Common myeloid progenitor, CD34-positive (primary cell): ENCODE results near the gene SH3YL1.
"Not testable (repeated sequence)": the region's sequence is repeated elsewhere in the genome, so short reads cannot be mapped to it uniquely, and the experiment has no call there.

Experiments used
- CTCF ChIA-PET: fragments of 350-600 bp; sonication (Branson Sonifier 250); formaldehyde crosslinking; loops from one replicate; lab custom pipeline; 2021; ENCODE audit warnings: antibody characterized with exemption; lab: Charles Lee
- POLR2A ChIA-PET: fragments of 350-600 bp; sonication (Branson Sonifier 250); formaldehyde crosslinking; loops from one replicate; lab custom pipeline; 2021; ENCODE audit warnings: antibody characterized with exemption; lab: Charles Lee
- DNase-seq, 3 donors: peaks; one replicate each; pipeline versions ENCODE4 v3.0.0 to v3.0.0-alpha.2; 2013
- H3K27ac ChIP-seq, 2 experiments: 1 replicate in 1 of 2; 2 replicates in 1 of 2; pipeline ENCODE4 v1.7.0; 2013; ENCODE audit warnings: inconsistent platforms in 2 of 2, low read length in 2 of 2, mild to moderate bottlenecking in 2 of 2, low read depth in 1 of 2, moderate library complexity in 1 of 2; ENCODE audit not compliant: severe bottlenecking in 2 of 2, insufficient read depth in 1 of 2, poor library complexity in 1 of 2
- H3K27me3 ChIP-seq, 5 experiments: replicated peaks in 2 of 5; 1 replicate in 3 of 5; 2 replicates in 2 of 5; pipeline versions ENCODE4 v1.6.1 to v1.7.0; 2013; ENCODE audit warnings: low read length in 4 of 5, mild to moderate bottlenecking in 2 of 5, moderate library complexity in 2 of 5, inconsistent platforms in 1 of 5; ENCODE audit not compliant: insufficient read depth in 5 of 5, control insufficient read depth in 4 of 5
- H3K36me3 ChIP-seq, 4 experiments: 1 replicate in 2 of 4; 2 replicates in 2 of 4; pipeline versions ENCODE4 v1.6.1 to v1.7.0; 2013; ENCODE audit warnings: low read length in 3 of 4, control low read depth in 1 of 4, mild to moderate bottlenecking in 1 of 4; ENCODE audit not compliant: control insufficient read depth in 4 of 4, insufficient read depth in 4 of 4
- H3K4me1 ChIP-seq, 4 experiments: 1 replicate in 3 of 4; 2 replicates in 1 of 4; pipeline versions ENCODE4 v1.6.1 to v1.7.1; 2013; ENCODE audit warnings: low read length in 3 of 4, mild to moderate bottlenecking in 3 of 4, control low read depth in 1 of 4, inconsistent platforms in 1 of 4, moderate library complexity in 1 of 4; ENCODE audit not compliant: control insufficient read depth in 4 of 4, insufficient read depth in 4 of 4; ENCODE audit errors: control extremely low read depth in 1 of 4
- H3K4me3 ChIP-seq, 7 experiments: 1 replicate in 4 of 7; 2 replicates in 3 of 7; pipeline versions ENCODE4 v1.5.1 to v1.7.0; 2013; ENCODE audit warnings: mild to moderate bottlenecking in 7 of 7, low read length in 6 of 7, moderate library complexity in 6 of 7, inconsistent platforms in 2 of 7, low read depth in 2 of 7, control low read depth in 1 of 7; ENCODE audit not compliant: insufficient read depth in 4 of 7, control insufficient read depth in 1 of 7; ENCODE audit errors: extremely low read depth in 1 of 7
- H3K9me3 ChIP-seq, 5 experiments: 1 replicate in 4 of 5; 2 replicates in 1 of 5; pipeline versions ENCODE4 v1.6.1 to v1.7.1; 2013; ENCODE audit warnings: low read length in 4 of 5, mild to moderate bottlenecking in 2 of 5, inconsistent platforms in 1 of 5, low read depth in 1 of 5, moderate library complexity in 1 of 5; ENCODE audit not compliant: control insufficient read depth in 4 of 5, insufficient read depth in 2 of 5; ENCODE audit errors: control extremely low read depth in 1 of 5
- WGBS: methylation state at CpG from one replicate; pipeline ENCODE4 v1.1.5; 2013; ENCODE audit not compliant: insufficient coverage; 5-methylcytosine and 5-hydroxymethylcytosine counted together

The SH3YL1 gene

DNA sequence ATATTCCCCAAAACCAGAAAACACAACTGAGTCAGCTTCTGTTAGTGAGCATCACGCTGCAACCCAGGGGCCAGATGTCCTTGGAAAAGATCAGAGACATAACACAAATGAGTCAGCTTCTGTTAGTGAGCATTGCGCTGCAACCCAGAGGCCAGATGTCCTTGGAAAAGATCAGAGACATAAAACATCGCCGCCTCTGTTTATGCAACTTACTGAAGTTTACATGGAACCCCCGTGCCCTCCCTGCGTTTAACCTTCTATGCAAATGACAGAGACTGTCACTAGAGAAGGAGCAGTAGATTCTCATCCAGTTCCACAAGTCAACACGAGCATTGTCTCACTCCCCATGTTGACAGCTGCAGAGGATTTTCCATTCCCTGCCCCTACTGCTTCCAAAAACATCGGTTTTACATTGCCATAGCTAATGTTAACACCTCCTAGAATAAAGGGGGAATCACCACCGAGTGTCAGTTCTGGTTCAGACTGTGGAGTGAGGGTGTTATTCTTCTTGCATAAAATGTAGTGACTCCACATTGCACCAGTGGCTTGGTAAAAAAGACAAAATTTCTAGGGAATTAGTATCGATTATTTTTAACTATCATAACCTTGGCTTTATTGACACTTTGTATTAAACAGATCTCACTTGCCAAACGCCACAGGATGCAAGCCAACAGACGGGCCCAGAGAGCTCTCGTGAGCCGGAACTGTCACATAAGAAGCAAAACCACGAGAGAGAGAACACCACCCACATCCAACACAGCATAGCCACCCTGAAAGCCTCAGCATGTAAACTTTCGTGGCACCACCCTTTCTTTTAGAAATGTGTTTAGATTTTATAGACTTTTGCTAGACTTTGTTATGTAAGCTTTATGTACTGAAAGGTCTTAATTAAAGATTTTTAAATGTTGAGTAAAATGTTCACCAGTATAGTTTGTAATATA, 87.7 kb downstream of the SH3YL1 start:
- no peaks in the 10 kb centered on the region for H3K4me1 ChIP-seq
- ChIA-PET POLR2A (no interaction called here), CTCF (no interaction called here)
- no peak overlapping the region for H3K4me3 ChIP-seq
- H3K36me3 ChIP-seq: no peaks in the 10 kb centered on the region
- no peak overlapping the region for H3K27ac ChIP-seq
- WGBS: 74% methylated on average over 7 of the region's 16 CpGs
- H3K9me3 ChIP-seq: no peaks in the 10 kb centered on the region
- peak in 1 of 3 donors; percentile 3 for DNase-seq
- no peaks in the 10 kb centered on the region for H3K27me3 ChIP-seq

GRCh38 chr2:175161-175786, 88.6 kb downstream of the SH3YL1 start:
- no peaks in the 10 kb centered on the region for H3K9me3 ChIP-seq
- no peaks in the 10 kb centered on the region for H3K4me1 ChIP-seq
- H3K27ac ChIP-seq: no peak overlapping the region
- POLR2A ChIA-PET: no interaction called here
- H3K27me3 ChIP-seq: no peaks in the 10 kb centered on the region
- no peak for DNase-seq
- H3K4me3 ChIP-seq: no peak overlapping the region
- no peaks in the 10 kb centered on the region for H3K36me3 ChIP-seq
- CTCF ChIA-PET: no interaction called here
- 86% methylated on average over 6 of the region's 8 CpGs for WGBS

GRCh38 chr2:172120-172519, 91.7 kb downstream of the SH3YL1 start:
- CTCF ChIA-PET, H3K36me3 ChIP-seq, POLR2A ChIA-PET, H3K4me1 ChIP-seq, H3K9me3 ChIP-seq, H3K27me3 ChIP-seq, H3K4me3 ChIP-seq, H3K27ac ChIP-seq: not testable (repeated sequence)
- 83% methylated on average over 8 of the region's 9 CpGs for WGBS
- peak in 2 of 3 donors; percentile 2 to 5 for DNase-seq

DNA sequence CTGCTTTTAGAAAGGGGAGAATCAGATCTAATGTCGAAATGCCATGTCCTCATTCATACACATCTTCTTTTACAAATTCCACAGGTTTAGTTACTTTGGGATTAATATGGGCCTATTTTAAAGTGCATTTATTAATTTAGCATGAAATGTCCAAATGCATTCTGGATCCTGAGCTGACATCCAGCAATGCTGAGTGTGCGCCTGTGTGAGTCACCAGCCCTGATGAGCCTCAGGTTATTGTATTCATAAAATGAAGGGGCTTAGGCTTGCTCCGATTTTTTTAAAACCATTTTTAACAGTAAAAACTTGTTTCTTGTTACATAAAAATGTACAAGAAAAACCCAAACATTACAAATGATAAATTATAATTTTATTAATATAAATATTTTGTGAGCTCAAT, 94.1 kb downstream of the SH3YL1 start:
- no peak overlapping the region for H3K4me3 ChIP-seq
- no peaks in the 10 kb centered on the region for H3K4me1 ChIP-seq
- no peak overlapping the region for H3K27ac ChIP-seq
- POLR2A ChIA-PET: no interaction called here
- H3K27me3 ChIP-seq: no peaks in the 10 kb centered on the region
- no CpG with 5 or more reads among the region's 3 CpGs for WGBS
- DNase-seq: no peak
- CTCF ChIA-PET: no interaction called here
- no peaks in the 10 kb centered on the region for H3K36me3 ChIP-seq
- H3K9me3 ChIP-seq: no peaks in the 10 kb centered on the region
